GM12892 (cell line): ENCODE measurements around the gene AP4E1.

Experiments
- POLR2A ChIP-seq: IDR thresholded peaks from 2 replicates; pipeline ENCODE4 v1.6.1; 2011; ENCODE audit warnings: low read depth, low read length, control low read depth
- POLR2AphosphoS5 ChIP-seq: IDR thresholded peaks from 2 replicates; pipeline ENCODE4 v1.6.1; 2011; ENCODE audit warnings: low read depth, low read length, control low read depth
- TAF1 ChIP-seq: IDR thresholded peaks from 2 replicates; pipeline ENCODE4 v1.6.1; 2011; ENCODE audit warnings: low read depth, mild to moderate bottlenecking, control low read depth, low read length, borderline replicate concordance

DNA sequence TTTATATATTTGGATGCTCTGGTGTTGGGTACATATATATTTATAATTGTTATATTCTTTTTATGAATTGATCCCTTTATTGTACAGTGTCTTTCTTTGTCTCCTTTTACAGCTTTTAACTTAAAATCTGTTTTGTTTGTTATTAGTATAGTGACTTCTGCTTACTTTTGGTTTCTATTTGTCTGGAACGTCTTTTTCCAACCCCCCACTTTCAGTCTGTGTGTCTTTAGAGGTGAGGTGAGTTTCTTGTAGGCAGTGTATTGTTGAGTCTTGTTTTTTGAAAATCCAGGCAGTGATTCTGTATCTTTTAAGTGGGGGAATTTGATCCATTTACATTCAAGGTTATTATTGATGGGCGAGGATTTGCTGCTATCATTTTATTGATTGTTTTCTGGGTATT is 62.0 kb downstream of the AP4E1 start:
- TF ChIP-seq POLR2AphosphoS5 (no peak), POLR2A (no peak), TAF1 (no peak)
